ENCODE results near the gene HOMER2. TPM values are rescaled to one million over a fixed set of nuclear protein-coding genes. Genes with fewer than 3 reads are reported as not detected.
A peak's percentile ranks its signal among the peaks of the same experiment; 100 is the strongest.

Gene HOMER2
- total and polyA plus RNA-seq, 11 donors = 15.2 to 60.5 (median 36.9) TPM

- DNase-seq (no peak), ATAC-seq (no peak)
- no peak for TF ChIP-seq POLR2A (IDR thresholded peaks at IDR 0.05)
- TF ChIP-seq CTCF (IDR thresholded peaks at IDR 0.05) = no peak
- no peaks in the 10 kb centered on the region for H3K36me3 ChIP-seq
- H3K4me3 ChIP-seq = no peak overlapping the region
- H3K9me3 ChIP-seq = no peaks in the 10 kb centered on the region
- intact Hi-C loops (cut with DNase I) = no loop called here
- H3K27me3 ChIP-seq = no peaks in the 10 kb centered on the region
- no peak overlapping the region for H3K27ac ChIP-seq
- 80 to 92% (median 89%) methylated on average over 7 of the region's 7 CpGs for WGBS, 4 donors
- peaks cover 0 to 33% (median 6%) of the 10 kb centered on the region in 12 donors for H3K4me1 ChIP-seq
Observed at GRCh38 chr15:82923744-82924143, 28.8 kb downstream of the HOMER2 start.

- intact Hi-C loops (cut with DNase I) = no loop called here
- no peaks in the 10 kb centered on the region for H3K9me3 ChIP-seq
- H3K4me1 ChIP-seq = peaks cover 0 to 39% (median 6%) of the 10 kb centered on the region in 12 donors
- no peak overlapping the region for H3K4me3 ChIP-seq
- H3K27ac ChIP-seq = peak overlapping the region in 2 of 12 donors; percentile 22 to 52
- H3K27me3 ChIP-seq = no peaks in the 10 kb centered on the region
- H3K36me3 ChIP-seq = no peaks in the 10 kb centered on the region
- DNase-seq (no peak), ATAC-seq (no peak)
- TF ChIP-seq POLR2A (IDR thresholded peaks at IDR 0.05) (no peak), CTCF (IDR thresholded peaks at IDR 0.05) (no peak)
- 78 to 85% (median 83%) methylated on average over 4 of the region's 4 CpGs for WGBS, 4 donors
Observed at GRCh38 chr15:82922737-82923136, 29.8 kb downstream of the HOMER2 start.

GRCh38 chr15:82921939-82922338 lies 30.6 kb downstream of the HOMER2 start:
- H3K9me3 ChIP-seq = no peaks in the 10 kb centered on the region
- H3K27me3 ChIP-seq = no peaks in the 10 kb centered on the region
- ATAC-seq (no peak), DNase-seq (no peak)
- TF ChIP-seq POLR2A (IDR thresholded peaks at IDR 0.05) (no peak), CTCF (IDR thresholded peaks at IDR 0.05) (no peak)
- peak overlapping the region in 2 of 12 donors; percentile 15 to 22 for H3K27ac ChIP-seq
- H3K4me1 ChIP-seq = peaks cover 0 to 44% (median 9%) of the 10 kb centered on the region in 12 donors
- H3K4me3 ChIP-seq = no peak overlapping the region
- no peaks in the 10 kb centered on the region for H3K36me3 ChIP-seq
- intact Hi-C loops (cut with DNase I) = no loop called here

GRCh38 chr15:82921242-82921641 lies 31.3 kb downstream of the HOMER2 start:
- Histone ChIP-seq H3K4me1 (peaks cover 0 to 47% (median 9%) of the 10 kb centered on the region in 12 donors), H3K36me3 (no peaks in the 10 kb centered on the region), H3K9me3 (no peaks in the 10 kb centered on the region), H3K27ac (no peak overlapping the region), H3K27me3 (no peaks in the 10 kb centered on the region), H3K4me3 (no peak overlapping the region)
- ATAC-seq (no peak), DNase-seq (no peak)
- TF ChIP-seq CTCF (IDR thresholded peaks at IDR 0.05) (no peak), POLR2A (IDR thresholded peaks at IDR 0.05) (no peak)
- WGBS, 4 donors = 59 to 67% (median 62%) methylated on average over 8 of the region's 8 CpGs
- intact Hi-C loops (cut with DNase I) = no loop called here
